Measurements from ENCODE around the gene FKBP4. TPM values are rescaled to one million over a fixed set of nuclear protein-coding genes. Genes with fewer than 3 reads are reported as not detected.

Gene FKBP4
- polyA plus RNA-seq, 1 donor (not counting 4 experiments of a cell fraction or from before 2014, with no cell fraction given) = 80.8 TPM

GRCh38 chr12:2775431-2775830 lies 19.3 kb upstream of the FKBP4 start:
- H3K4me2 ChIP-seq (ENCODE audit: control insufficient read depth, extremely low read depth, insufficient read depth, low read depth, low read length) = no peak overlapping the region
- H3K9me3 ChIP-seq (ENCODE audit: control insufficient read depth, low read depth, low read length) = no peaks in the 10 kb centered on the region
- no peak overlapping the region for H2AFZ ChIP-seq (ENCODE audit: control insufficient read depth, low read length)
- dilution Hi-C loops (cut with MboI; ENCODE audit: extremely low pct_ligation_motif_present, low sequenced_read_pairs) = no loop called here
- H3K36me3 ChIP-seq (ENCODE audit: control insufficient read depth in 2 of 2, extremely low read depth in 1 of 2, insufficient read depth in 2 of 2, low read length in 2 of 2) = no peaks in the 10 kb centered on the region
- H3K27me3 ChIP-seq (ENCODE audit: control insufficient read depth, extremely low read depth, insufficient read depth, low read length) = no peaks in the 10 kb centered on the region
- no peaks in the 10 kb centered on the region for H4K20me1 ChIP-seq (ENCODE audit: control insufficient read depth, extremely low read depth, insufficient read depth, low read length)
- no peak for DNase-seq (ENCODE audit: low read depth, low spot score)
- no peaks in the 10 kb centered on the region for H3K4me1 ChIP-seq (ENCODE audit: control insufficient read depth, extremely low read depth, insufficient read depth, low read length)
- no peak overlapping the region for H3K9ac ChIP-seq (ENCODE audit: control insufficient read depth, extremely low read depth, insufficient read depth, low read length)
- H3K4me3 ChIP-seq (ENCODE audit: control insufficient read depth in 2 of 3, extremely low read depth in 1 of 3, insufficient read depth in 2 of 3, low read depth in 1 of 3, low read length in 3 of 3) = no peak overlapping the region
- FAIRE-seq = no peak
- TF ChIP-seq EZH2 (IDR thresholded peaks at IDR 0.05; ENCODE audit: low read length) (no peak), CTCF (optimal IDR thresholded peaks at IDR 0.05 in 1 of 3, IDR thresholded peaks at IDR 0.05 in 1 of 3, conservative IDR thresholded peaks at IDR 0.05 in 1 of 3; ENCODE audit: extremely low read depth in 1 of 3, insufficient read depth in 2 of 3, low read length in 3 of 3) (no peak)
- H3K79me2 ChIP-seq (ENCODE audit: control insufficient read depth, insufficient read depth, low read length) = no peaks in the 10 kb centered on the region
- no peak overlapping the region for H3K27ac ChIP-seq (ENCODE audit: control insufficient read depth, insufficient read depth, low read length)
- no peaks in the 10 kb centered on the region for H3K9me1 ChIP-seq (ENCODE audit: control insufficient read depth, extremely low read depth, insufficient read depth, low read length)

- no peaks in the 10 kb centered on the region for H4K20me1 ChIP-seq (ENCODE audit: control insufficient read depth, extremely low read depth, insufficient read depth, low read length)
- no peak for DNase-seq (ENCODE audit: low read depth, low spot score)
- no peak overlapping the region for H2AFZ ChIP-seq (ENCODE audit: control insufficient read depth, low read length)
- no peaks in the 10 kb centered on the region for H3K27me3 ChIP-seq (ENCODE audit: control insufficient read depth, extremely low read depth, insufficient read depth, low read length)
- H3K4me3 ChIP-seq (ENCODE audit: control insufficient read depth in 2 of 3, extremely low read depth in 1 of 3, insufficient read depth in 2 of 3, low read depth in 1 of 3, low read length in 3 of 3) = no peak overlapping the region
- TF ChIP-seq CTCF (optimal IDR thresholded peaks at IDR 0.05 in 1 of 3, IDR thresholded peaks at IDR 0.05 in 1 of 3, conservative IDR thresholded peaks at IDR 0.05 in 1 of 3; ENCODE audit: extremely low read depth in 1 of 3, insufficient read depth in 2 of 3, low read length in 3 of 3) (no peak), EZH2 (IDR thresholded peaks at IDR 0.05; ENCODE audit: low read length) (no peak)
- no peak overlapping the region for H3K4me2 ChIP-seq (ENCODE audit: control insufficient read depth, extremely low read depth, insufficient read depth, low read depth, low read length)
- no peaks in the 10 kb centered on the region for H3K9me3 ChIP-seq (ENCODE audit: control insufficient read depth, low read depth, low read length)
- H3K27ac ChIP-seq (ENCODE audit: control insufficient read depth, insufficient read depth, low read length) = no peak overlapping the region
- FAIRE-seq = no peak
- dilution Hi-C loops (cut with MboI; ENCODE audit: extremely low pct_ligation_motif_present, low sequenced_read_pairs) = no loop called here
- no peak overlapping the region for H3K9ac ChIP-seq (ENCODE audit: control insufficient read depth, extremely low read depth, insufficient read depth, low read length)
- H3K9me1 ChIP-seq (ENCODE audit: control insufficient read depth, extremely low read depth, insufficient read depth, low read length) = no peaks in the 10 kb centered on the region
- H3K36me3 ChIP-seq (ENCODE audit: control insufficient read depth in 2 of 2, extremely low read depth in 1 of 2, insufficient read depth in 2 of 2, low read length in 2 of 2) = no peaks in the 10 kb centered on the region
- no peaks in the 10 kb centered on the region for H3K4me1 ChIP-seq (ENCODE audit: control insufficient read depth, extremely low read depth, insufficient read depth, low read length)
- H3K79me2 ChIP-seq (ENCODE audit: control insufficient read depth, insufficient read depth, low read length) = no peaks in the 10 kb centered on the region
Measured at GRCh38 chr12:2776129-2776806, 18.5 kb upstream of the FKBP4 start.

Data from keratinocyte (primary cell).